GM18861 (cell line): ENCODE results near the gene IPO8.
"Not testable (repeated sequence)": the region's sequence is repeated elsewhere in the genome, so short reads cannot be mapped to it uniquely, and the experiment has no call there.

Experiments used
- ATAC-seq: cut with Tn5 transposase; IDR thresholded peaks from one replicate; pipeline ENCODE4 v1.9.1; 2021; ENCODE audit not compliant: unreplicated experiment

Gene IPO8

GRCh38 chr12:30691122-30691879 lies 4.4 kb downstream of the IPO8 start:
- ATAC-seq, result no peak

GRCh38 chr12:30687265-30687986 lies 8.2 kb downstream of the IPO8 start:
- ATAC-seq, result no peak

DNA sequence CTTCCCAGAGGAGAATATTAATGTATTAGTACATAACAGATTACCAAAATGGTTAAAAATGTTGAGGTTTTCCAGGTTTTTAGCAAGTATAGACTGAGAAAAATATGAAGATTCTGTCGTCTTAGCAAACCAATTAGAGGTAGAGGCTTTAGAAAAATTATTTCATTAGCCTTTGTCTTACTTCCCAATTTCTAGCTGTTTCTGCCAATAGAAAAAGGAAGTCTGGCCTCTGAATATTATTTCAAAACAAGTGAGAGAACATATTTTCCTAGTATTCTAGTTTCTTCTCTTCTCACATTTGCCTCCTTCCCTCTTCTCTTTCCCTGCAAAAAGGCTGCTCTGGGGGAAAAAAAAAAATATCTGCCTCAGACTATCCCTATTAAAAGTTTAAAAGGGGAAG lies 16.4 kb downstream of the IPO8 start:
- no peak for ATAC-seq

- no peak for ATAC-seq
Observed at GRCh38 chr12:30678221-30678620, 17.4 kb downstream of the IPO8 start.

GRCh38 chr12:30661210-30661609 lies 34.5 kb downstream of the IPO8 start:
- peak; percentile 70 for ATAC-seq

DNA sequence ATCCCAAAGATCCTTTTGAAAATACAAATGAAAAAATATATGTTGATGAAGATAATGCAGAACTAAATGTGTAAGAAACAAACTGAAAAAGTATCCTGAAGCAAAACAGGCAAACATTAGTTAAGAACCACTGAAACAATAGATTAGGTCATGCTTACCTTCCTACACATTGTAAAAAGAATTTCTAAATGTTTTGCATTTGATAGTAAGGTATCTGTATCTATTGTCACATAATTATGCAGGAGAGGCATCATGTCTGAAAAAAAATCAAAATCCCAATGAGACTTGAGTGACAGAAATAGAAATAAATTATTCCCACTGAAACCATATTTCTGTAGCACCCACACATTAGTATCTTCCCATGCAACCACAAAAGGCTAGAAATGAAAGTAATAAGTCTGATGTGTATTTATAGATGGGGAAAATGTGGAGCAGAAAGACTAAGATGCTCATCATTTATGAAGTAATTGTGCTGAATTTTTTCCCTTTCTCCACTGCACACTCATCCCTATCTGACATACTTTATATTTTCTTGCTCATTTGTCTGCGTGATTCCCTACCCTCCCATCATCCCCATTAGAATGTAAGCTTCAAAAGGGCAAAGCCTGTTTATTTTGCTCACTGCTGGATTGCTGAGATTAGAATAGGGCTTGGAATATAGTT lies 43.5 kb downstream of the IPO8 start:
- ATAC-seq, result no peak

GRCh38 chr12:30646821-30647220 lies 48.8 kb downstream of the IPO8 start:
- no peak for ATAC-seq

DNA sequence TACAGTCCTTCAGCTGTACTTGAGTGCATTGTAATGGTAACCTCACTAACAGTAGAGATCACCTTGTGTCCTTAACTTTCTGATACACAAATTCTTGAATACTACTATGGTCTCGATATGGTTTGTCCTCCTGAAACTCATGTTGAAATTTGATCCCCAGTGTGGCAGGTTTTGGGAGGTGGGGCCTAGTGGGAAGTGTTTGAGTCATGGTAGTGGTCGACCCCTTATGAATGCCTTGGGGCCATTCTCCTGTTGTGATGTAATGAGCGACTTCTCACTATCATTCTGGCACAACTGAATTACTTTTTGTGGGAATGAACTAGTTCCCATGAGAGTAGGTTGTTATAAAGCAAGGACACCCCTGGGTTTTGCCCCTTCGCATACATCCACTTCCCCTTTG lies 52.3 kb downstream of the IPO8 start:
- ATAC-seq, result no peak

DNA sequence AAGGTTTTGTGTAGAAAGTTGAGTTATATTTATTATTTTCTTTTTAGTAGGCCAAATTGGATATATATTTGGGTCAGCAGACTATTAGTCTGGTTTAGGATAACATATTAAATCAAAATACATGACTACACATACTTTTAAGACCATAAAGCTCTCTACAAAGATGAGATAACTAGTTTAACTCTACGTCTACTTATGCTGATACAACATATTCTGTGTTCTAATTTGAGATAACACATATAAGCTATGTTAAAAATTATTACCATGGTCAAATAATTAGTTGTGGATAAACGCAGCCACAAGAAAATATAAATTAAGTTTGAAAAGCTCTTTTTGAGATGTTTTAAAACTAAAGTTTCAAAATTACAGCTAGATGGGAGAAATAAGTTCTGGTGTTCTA lies 55.3 kb downstream of the IPO8 start:
- no peak for ATAC-seq

DNA sequence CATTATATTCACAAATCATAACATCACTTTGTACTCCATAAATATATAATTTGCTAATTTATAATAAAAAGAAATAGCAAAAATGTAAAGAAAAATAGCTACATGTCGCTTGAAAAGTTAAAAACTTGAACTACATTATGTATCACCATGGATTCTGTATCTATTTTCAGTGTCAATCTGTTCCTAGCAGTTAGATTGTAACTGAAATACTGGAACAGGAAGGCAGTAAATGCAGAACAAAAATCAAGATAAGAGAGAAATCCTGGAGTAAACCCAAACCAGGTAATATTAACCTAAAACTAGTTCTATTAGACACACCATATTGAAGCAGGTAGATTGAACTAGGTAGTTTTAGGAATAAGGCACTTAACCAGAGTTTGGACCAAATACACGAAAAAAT lies 60.3 kb downstream of the IPO8 start:
- ATAC-seq, result no peak

- ATAC-seq, result no peak
Observed at GRCh38 chr12:30631740-30632139, 63.9 kb downstream of the IPO8 start.

DNA sequence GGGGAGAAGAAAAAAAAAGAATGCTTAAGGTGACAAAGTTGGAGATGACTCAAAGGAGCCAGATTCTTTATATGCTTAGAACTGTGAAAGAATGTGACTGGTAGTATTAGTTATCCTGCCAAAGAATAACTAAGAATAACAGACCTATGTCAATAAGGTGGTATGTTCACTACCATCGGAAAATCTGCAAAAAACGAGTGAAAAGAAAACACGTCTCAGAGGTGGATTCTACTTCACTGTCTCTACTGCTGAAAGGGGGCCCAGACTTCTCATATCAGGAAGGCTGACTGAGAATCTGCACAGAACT lies 64.7 kb downstream of the IPO8 start:
- ATAC-seq, result no peak

- ATAC-seq, result no peak
Observed at GRCh38 chr12:30630076-30630978, 65.3 kb downstream of the IPO8 start.

- no peak for ATAC-seq
Observed at GRCh38 chr12:30626847-30627246, 68.8 kb downstream of the IPO8 start.

DNA sequence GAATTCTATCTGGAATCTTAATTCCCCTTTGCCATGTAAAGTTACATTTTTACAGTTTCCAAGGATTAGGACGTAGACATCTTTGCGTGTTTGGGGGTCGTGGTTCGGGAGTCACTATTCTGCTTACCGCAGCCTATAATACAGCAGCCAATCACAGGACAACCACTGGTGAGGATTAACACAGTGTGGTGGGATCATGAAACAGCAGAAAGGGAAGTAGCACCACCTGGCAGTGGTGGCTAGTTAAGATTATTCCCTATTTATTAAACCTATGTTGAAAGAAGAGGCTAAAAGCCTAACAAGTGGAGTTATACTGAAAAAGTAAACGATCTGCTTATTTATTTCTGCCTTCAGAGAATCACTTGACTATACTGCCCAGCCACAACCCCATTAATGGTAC lies 71.7 kb downstream of the IPO8 start:
- ATAC-seq, result no peak

DNA sequence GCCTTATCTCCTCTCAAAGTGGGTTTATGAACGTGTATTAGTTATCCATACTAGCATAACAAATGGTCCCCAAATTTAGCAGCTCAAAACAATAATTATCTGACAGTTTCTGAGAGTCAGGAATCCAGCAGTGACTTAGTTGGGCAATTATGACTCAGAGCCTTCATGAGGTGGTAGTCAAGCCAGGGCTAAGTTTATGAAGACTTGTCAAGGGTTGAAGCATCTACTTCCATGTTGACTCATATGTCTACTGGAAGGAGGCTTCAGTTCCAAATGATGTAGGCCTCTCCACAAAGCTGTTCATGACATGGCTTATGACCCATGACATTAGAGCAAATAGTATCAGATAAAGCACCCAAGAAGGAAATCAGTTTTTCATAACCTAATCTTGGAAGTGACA lies 73.2 kb downstream of the IPO8 start:
- peak; percentile 83 for ATAC-seq

- ATAC-seq, result not testable (repeated sequence)
Observed at GRCh38 chr12:30621663-30622241, 73.9 kb downstream of the IPO8 start.

GRCh38 chr12:30617346-30618016 lies 78.2 kb downstream of the IPO8 start:
- no peak for ATAC-seq

DNA sequence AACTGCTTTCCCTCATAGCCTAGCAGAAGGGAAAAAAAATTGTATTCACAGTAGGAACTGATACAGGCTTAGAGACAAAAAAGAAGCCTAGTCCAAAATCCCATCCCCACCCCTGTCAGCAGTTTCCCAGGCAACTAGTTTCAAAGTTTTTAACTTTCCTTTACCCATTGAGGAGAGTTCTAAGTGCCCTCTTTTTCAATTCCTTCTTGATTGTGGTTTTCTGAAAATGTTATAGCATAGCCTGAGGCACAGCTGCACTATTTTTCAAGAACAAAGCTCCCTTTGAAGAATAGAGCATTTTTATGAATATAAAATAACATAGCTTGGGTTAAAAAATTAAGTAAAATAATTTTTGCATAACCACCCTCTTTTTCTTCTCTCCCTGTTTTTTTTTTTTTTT lies 81.6 kb downstream of the IPO8 start:
- ATAC-seq, result no peak

GRCh38 chr12:30613119-30613830 lies 82.4 kb downstream of the IPO8 start:
- ATAC-seq, result no peak
